Sciatic nerve (tissue), 2 donors: ENCODE measurements around the gene MSANTD3. TPM values are rescaled to one million over a fixed set of nuclear protein-coding genes. Genes with fewer than 3 reads are reported as not detected.

ENCODE experiments used
- ATAC-seq: fragments of 200-7000 bp; cut with Tn5 transposase; one replicate; pipeline ENCODE4 v1.9.1; 2020; ENCODE audit warnings: mild to moderate bottlenecking, moderate library complexity
- DNase-seq: peaks from one replicate; pipeline ENCODE4 v3.0.0-alpha.2; 2020; ENCODE audit warnings: low spot score
- intact Hi-C: fragments of 100-400 bp; cut with DNase I; formaldehyde crosslinking; loops from one replicate; pipeline ENCODE4 v1.14.2; 2022
- total RNA-seq: library from RNA; stranded (reverse); fragmentation: NEBNext Ultra II Directional; extraction: Animal tissue kit (Norgen Biotek cat#: 25700); gene quantifications from one replicate; pipeline ENCODE4 v1.2.1, GENCODE V29; 2021
- donor health status: DM: no; HTN: no; CAD: no.
- donor health status: DM: no; HTN: no; CAD: no.

The MSANTD3 gene
- total RNA-seq, 1 donor from 2014 or later, result 16.2 TPM

- no peak for DNase-seq
- intact Hi-C loops, result no loop called here
- ATAC-seq, result no peak
Measured at GRCh38 chr9:100488177-100488576, 61.2 kb downstream of the MSANTD3 start.

- DNase-seq (no peak), ATAC-seq (no peak)
- intact Hi-C loops, result no loop called here
Measured at GRCh38 chr9:100489836-100490235, 62.9 kb downstream of the MSANTD3 start.

- DNase-seq (no peak), ATAC-seq (no peak)
- intact Hi-C loops, result no loop called here
Measured at GRCh38 chr9:100492952-100493351, 66.0 kb downstream of the MSANTD3 start.

- intact Hi-C loops, result no loop called here
- DNase-seq (no peak), ATAC-seq (no peak)
Measured at GRCh38 chr9:100498592-100498991, 71.6 kb downstream of the MSANTD3 start.

- no peak for DNase-seq
- ATAC-seq, result no peak
- intact Hi-C loops, result no loop called here
Measured at GRCh38 chr9:100499460-100499859, 72.5 kb downstream of the MSANTD3 start.

GRCh38 chr9:100499866-100500265 lies 72.9 kb downstream of the MSANTD3 start:
- ATAC-seq (no peak), DNase-seq (no peak)
- intact Hi-C loops, result no loop called here

Other genes starting within 250 kb of the MSANTD3 start
- 14.5 TPM for gene TEX10, start 74.2 kb upstream of the MSANTD3 start, total RNA-seq
- 1.5 TPM for gene TMEFF1, start 46.0 kb downstream of the MSANTD3 start, total RNA-seq
- gene CAVIN4, start 150.9 kb downstream of the MSANTD3 start, total RNA-seq, result 0.31 TPM